Brain microvascular endothelial cell (primary cell): ENCODE data around the gene ZBTB16.

Source experiments
- DNase-seq: peaks from one replicate; pipeline ENCODE4 v3.0.0-alpha.2; 2020
- H3K27ac ChIP-seq: fragments of 250-450 bp; sonication (Bioruptor Pico); 2 replicates; pipeline ENCODE4 v1.5.1; 2020; ENCODE audit warnings: mild to moderate bottlenecking, moderate library complexity
- H3K27me3 ChIP-seq: fragments of 250-450 bp; sonication (Bioruptor Pico); replicated peaks from 2 replicates; pipeline ENCODE4 v1.5.1; 2020; ENCODE audit warnings: mild to moderate bottlenecking
- H3K36me3 ChIP-seq: fragments of 250-450 bp; sonication (Bioruptor Pico); replicated peaks from 2 replicates; pipeline ENCODE4 v1.5.1; 2020; ENCODE audit warnings: mild to moderate bottlenecking
- H3K4me3 ChIP-seq: 2 replicates; pipeline ENCODE4 v1.5.1; 2011; ENCODE audit warnings: low read depth, mild to moderate bottlenecking, control low read depth, low read length, moderate library complexity
- in situ Hi-C: cut with HindIII; loops from 2 replicates; pipeline ENCODE4 v1.10.0; 2017; ENCODE audit warnings: low sequenced_read_pairs, low pct_ligation_motif_present
- TF ChIP-seq, protein P1 (sequence below): IDR thresholded peaks from 2 replicates; pipeline ENCODE4 v1.5.1; 2011; ENCODE audit warnings: low read depth, mild to moderate bottlenecking, moderate library complexity, low read length, control low read depth, inconsistent platforms; ENCODE audit errors: missing control alignments

ZBTB16 gene

GRCh38 chr11:114225661-114226060, 166.2 kb downstream of the ZBTB16 start:
- Histone ChIP-seq H3K27me3 (no peaks in the 10 kb centered on the region), H3K27ac (no peak overlapping the region), H3K4me3 (no peak overlapping the region), H3K36me3 (no peaks in the 10 kb centered on the region)
- DNase-seq = no peak
- in situ Hi-C loops = no loop called here
- TF ChIP-seq, protein P1, sequence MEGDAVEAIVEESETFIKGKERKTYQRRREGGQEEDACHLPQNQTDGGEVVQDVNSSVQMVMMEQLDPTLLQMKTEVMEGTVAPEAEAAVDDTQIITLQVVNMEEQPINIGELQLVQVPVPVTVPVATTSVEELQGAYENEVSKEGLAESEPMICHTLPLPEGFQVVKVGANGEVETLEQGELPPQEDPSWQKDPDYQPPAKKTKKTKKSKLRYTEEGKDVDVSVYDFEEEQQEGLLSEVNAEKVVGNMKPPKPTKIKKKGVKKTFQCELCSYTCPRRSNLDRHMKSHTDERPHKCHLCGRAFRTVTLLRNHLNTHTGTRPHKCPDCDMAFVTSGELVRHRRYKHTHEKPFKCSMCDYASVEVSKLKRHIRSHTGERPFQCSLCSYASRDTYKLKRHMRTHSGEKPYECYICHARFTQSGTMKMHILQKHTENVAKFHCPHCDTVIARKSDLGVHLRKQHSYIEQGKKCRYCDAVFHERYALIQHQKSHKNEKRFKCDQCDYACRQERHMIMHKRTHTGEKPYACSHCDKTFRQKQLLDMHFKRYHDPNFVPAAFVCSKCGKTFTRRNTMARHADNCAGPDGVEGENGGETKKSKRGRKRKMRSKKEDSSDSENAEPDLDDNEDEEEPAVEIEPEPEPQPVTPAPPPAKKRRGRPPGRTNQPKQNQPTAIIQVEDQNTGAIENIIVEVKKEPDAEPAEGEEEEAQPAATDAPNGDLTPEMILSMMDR = no peak

DNA sequence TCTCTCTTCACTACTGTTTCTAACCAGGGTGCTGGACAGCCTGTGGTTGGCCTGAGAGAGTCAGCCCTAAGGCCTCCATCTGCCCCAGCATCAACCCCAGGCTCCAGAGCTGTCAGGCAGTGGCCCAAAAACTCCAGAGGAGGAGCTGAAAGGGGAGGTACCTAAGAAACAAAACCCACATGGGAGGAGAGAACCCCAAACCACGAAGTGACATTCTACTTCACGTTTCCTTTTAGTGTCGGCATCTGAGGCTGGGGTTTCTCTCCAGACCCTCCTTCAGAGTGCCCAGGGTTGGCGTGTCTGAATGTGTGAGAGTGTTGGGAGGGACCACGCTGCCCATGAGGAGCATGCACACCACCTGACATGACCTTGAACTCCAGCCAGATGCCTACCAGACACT, 166.8 kb downstream of the ZBTB16 start:
- DNase-seq = no peak
- Histone ChIP-seq H3K27ac (no peak overlapping the region), H3K27me3 (peaks cover 4% of the 10 kb centered on the region), H3K36me3 (no peaks in the 10 kb centered on the region), H3K4me3 (no peak overlapping the region)
- TF ChIP-seq, protein P1 = no peak
- in situ Hi-C loops = no loop called here

- in situ Hi-C loops = no loop called here
- Histone ChIP-seq H3K27me3 (peaks cover 4% of the 10 kb centered on the region), H3K4me3 (no peak overlapping the region), H3K27ac (no peak overlapping the region), H3K36me3 (no peaks in the 10 kb centered on the region)
- TF ChIP-seq, protein P1 = no peak
- no peak for DNase-seq
Measured at GRCh38 chr11:114228435-114229411, 169.2 kb downstream of the ZBTB16 start.

DNA sequence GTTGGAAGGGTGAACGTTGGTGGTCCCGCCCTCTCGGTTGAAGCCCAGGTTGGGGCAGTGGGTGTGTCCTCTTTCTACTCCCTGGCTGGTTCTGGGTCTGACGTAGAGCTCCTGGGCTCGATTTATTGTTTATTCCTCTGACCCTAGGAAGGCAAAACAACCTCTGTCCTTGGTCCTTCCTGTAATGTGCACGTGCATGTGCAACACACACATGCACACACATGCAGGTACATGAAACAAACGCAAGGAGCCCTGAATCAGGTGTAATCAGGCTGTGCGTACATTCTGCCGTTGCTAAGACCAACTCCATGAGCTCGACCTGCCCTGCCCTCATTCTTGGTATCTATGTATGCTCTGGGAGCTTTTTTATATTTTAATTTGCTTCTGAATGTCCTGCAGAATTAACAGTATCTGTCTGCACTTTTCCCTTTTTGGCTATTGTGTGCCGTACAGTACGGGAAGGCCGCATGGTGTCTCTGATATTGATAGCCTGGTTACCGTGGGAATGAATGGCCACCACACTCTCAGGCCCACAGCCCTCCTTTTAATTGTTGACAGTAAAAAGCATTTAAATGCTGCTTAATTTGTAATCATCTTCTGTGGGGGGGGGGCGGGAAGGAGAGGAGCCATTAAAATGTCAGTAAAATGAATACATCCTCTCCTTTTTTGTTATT, 170.7 kb downstream of the ZBTB16 start:
- Histone ChIP-seq H3K27ac (no peak overlapping the region), H3K4me3 (no peak overlapping the region), H3K27me3 (peaks cover 8% of the 10 kb centered on the region), H3K36me3 (no peaks in the 10 kb centered on the region)
- no peak for DNase-seq
- TF ChIP-seq, protein P1 = no peak
- in situ Hi-C loops = no loop called here

GRCh38 chr11:114232400-114233059, 173.0 kb downstream of the ZBTB16 start:
- H3K27me3 ChIP-seq = peaks cover 8% of the 10 kb centered on the region
- H3K4me3 ChIP-seq = no peak overlapping the region
- TF ChIP-seq, protein P1 = no peak
- no peak for DNase-seq
- H3K27ac ChIP-seq = no peak overlapping the region
- no peaks in the 10 kb centered on the region for H3K36me3 ChIP-seq
- in situ Hi-C loops = no loop called here
